IPS-11a (cell line): Measurements from ENCODE around the gene DAZ3.
"Not testable (repeated sequence)": the region's sequence is repeated elsewhere in the genome, so short reads cannot be mapped to it uniquely, and the experiment has no call there.

Source experiments
- H3K4me3 ChIP-seq: one replicate; pipeline ENCODE4 v1.5.1; 2013; ENCODE audit warnings: low read depth, low read length, control low read depth

Gene DAZ3, protein sequence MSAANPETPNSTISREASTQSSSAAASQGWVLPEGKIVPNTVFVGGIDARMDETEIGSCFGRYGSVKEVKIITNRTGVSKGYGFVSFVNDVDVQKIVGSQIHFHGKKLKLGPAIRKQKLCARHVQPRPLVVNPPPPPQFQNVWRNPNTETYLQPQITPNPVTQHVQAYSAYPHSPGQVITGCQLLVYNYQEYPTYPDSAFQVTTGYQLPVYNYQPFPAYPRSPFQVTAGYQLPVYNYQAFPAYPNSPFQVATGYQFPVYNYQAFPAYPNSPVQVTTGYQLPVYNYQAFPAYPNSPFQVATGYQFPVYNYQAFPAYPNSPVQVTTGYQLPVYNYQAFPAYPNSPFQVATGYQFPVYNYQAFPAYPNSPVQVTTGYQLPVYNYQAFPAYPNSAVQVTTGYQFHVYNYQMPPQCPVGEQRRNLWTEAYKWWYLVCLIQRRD

GRCh38 chrY:24813293-24813692 is at the start of gene DAZ3:
DAZ3 (minus strand) TSS chrY:24813393; CDS start chrY:24813185, 208 bp downstream.
- not testable (repeated sequence) for H3K4me3 ChIP-seq

DNA sequence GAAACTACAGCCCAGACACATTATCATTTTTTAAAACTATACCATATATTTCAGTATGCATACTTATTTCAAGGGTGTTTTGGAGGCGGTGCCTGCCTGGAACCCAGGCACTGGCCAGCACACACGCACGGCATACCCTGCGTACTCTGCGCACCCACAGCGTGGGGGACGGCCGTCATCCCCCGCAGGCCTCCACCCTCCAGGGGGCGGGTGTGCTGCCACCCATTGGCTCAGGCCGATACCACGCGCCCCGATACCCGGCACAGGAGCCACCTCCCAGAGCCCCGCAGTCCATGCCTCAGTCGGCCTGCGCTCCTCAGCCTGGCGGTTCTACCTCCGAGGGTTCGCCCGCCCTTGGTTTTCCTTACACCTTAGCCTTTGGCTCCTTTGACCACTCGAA is 20.4 kb upstream of the DAZ3 start, which contains the start of gene DAZ4:
DAZ4 (plus strand) TSS at position 301 of the 400 bp plus-strand sequence. CDS start 208 bp downstream, outside the sequence.
- H3K4me3 ChIP-seq, result not testable (repeated sequence)

DNA sequence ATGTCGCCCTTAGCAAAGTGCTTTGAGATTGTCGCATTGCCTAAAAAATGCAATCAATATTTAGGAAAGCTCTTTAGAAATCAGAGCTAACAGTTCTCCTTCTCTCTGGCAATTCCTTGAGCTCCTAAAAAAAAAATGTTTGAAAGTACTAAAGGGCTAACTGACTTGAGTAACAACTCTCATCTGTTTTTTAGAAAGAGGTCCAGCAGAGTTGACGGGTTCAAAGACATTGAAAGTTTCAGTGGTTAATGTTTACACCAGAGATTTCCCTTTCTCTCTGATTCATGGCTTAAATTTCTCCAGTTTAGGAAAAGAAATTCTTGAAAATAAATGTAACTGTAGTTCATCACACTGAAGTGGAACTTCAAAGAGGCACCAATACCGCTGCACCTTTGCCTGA is 11.9 kb upstream of the DAZ3 start:
- not testable (repeated sequence) for H3K4me3 ChIP-seq

DNA sequence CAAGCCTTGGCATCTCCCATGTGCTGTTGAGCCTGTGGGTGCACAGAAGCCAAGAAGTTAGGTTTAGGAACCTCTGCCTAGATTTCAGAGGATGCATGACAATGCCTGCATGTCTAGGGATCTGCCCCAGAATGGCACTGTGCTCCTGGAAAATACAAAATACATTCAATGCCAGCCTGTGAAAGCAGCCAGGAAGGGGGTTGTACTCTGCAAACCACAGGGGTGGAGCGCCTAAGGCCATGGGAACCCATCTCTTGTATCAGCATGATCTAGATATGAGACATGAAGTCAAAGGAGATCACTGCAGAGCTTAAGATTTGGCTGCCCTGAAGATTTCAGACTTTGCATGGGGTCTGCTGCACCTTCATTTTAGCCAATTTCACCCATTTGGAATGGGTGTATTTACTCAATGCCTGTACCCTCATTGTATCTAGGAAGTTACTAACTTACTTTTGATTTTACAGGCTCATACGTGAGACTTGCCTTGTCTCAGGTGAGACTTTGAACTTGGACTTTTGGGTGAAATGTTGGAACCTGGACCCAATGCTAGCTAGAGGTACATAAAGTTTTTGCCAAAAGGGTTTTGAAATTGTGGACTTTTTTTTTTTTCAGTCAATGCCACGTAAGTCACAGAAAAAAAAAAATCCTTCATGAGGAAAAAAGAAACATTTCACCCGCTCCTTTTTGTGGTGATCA is 11.1 kb upstream of the DAZ3 start:
- H3K4me3 ChIP-seq, result not testable (repeated sequence)

- not testable (repeated sequence) for H3K4me3 ChIP-seq
These were observed 8.6 kb upstream of the DAZ3 start for GRCh38 chrY:24821836-24822235.
